Loucy (cell line): ENCODE measurements around the gene HACL1.

Experiments
- H2AFZ ChIP-seq: fragments of 200-600 bp; sonication (generic); 2 replicates; pipeline ENCODE4 v1.6.0; 2016; ENCODE audit warnings: antibody characterized with exemption, mild to moderate bottlenecking, low read length, moderate library complexity
- H3F3A ChIP-seq: fragments of 200-600 bp; 2 replicates; pipeline ENCODE4 v1.6.0; 2016; ENCODE audit warnings: antibody characterized with exemption, low read depth, mild to moderate bottlenecking
- H3K27me3 ChIP-seq: fragments of 200-600 bp; sonication (generic); 2 replicates; pipeline ENCODE4 v1.6.1; 2014; ENCODE audit warnings: low read length, mild to moderate bottlenecking; ENCODE audit not compliant: insufficient read depth, poor library complexity, severe bottlenecking
- H3K36me3 ChIP-seq: fragments of 200-600 bp; sonication (generic); 2 replicates; pipeline ENCODE4 v1.6.1; 2016; ENCODE audit warnings: low read length; ENCODE audit not compliant: insufficient read depth
- H3K4me1 ChIP-seq: fragments of 200-600 bp; sonication (generic); 2 replicates; pipeline ENCODE4 v1.5.1; 2014; ENCODE audit warnings: low read length, mild to moderate bottlenecking; ENCODE audit not compliant: insufficient read depth, poor library complexity, severe bottlenecking
- H3K4me2 ChIP-seq: fragments of 200-600 bp; sonication (generic); 2 replicates; pipeline ENCODE4 v1.6.0; 2014; ENCODE audit warnings: antibody characterized with exemption, low read length, low read depth, mild to moderate bottlenecking; ENCODE audit not compliant: poor library complexity, severe bottlenecking
- H3K4me3 ChIP-seq: fragments of 200-600 bp; sonication (generic); 2 replicates; pipeline ENCODE4 v1.5.1; 2014; ENCODE audit warnings: low read length, mild to moderate bottlenecking, mixed read lengths; ENCODE audit not compliant: poor library complexity, severe bottlenecking
- H3K79me2 ChIP-seq: fragments of 200-600 bp; sonication (generic); 2 replicates; pipeline ENCODE4 v1.6.1; 2014; ENCODE audit warnings: low read length; ENCODE audit not compliant: insufficient read depth
- H3K9ac ChIP-seq: fragments of 200-600 bp; sonication (generic); 2 replicates; pipeline ENCODE4 v1.6.0; 2014; ENCODE audit warnings: mild to moderate bottlenecking, low read depth, low read length, moderate library complexity; ENCODE audit not compliant: poor library complexity, severe bottlenecking
- H3K9me2 ChIP-seq: fragments of 200-600 bp; sonication (generic); replicated peaks from 2 replicates; pipeline ENCODE4 v1.6.1; 2016; ENCODE audit warnings: low read depth, low read length, mixed read lengths
- H3K9me3 ChIP-seq: fragments of 200-600 bp; sonication (generic); 2 replicates; pipeline ENCODE4 v1.6.1; 2014; ENCODE audit warnings: mild to moderate bottlenecking, antibody characterized with exemption, low read length, low read depth; ENCODE audit not compliant: insufficient read depth
- H4K20me1 ChIP-seq: fragments of 200-600 bp; sonication (generic); 2 replicates; pipeline ENCODE4 v1.6.0; 2014; ENCODE audit warnings: antibody characterized with exemption, low read length, mild to moderate bottlenecking; ENCODE audit not compliant: insufficient read depth, poor library complexity, severe bottlenecking
- CTCF ChIP-seq: fragments of 200-600 bp; sonication (generic); conservative IDR thresholded peaks from 2 replicates; pipeline ENCODE4 v1.5.1; 2014; ENCODE audit warnings: mild to moderate bottlenecking, antibody characterized with exemption, low read length
- EZH2phosphoT487 ChIP-seq: fragments of 200-600 bp; IDR thresholded peaks from 2 replicates; pipeline ENCODE4 v1.6.1; 2018; ENCODE audit warnings: antibody characterized with exemption, mild to moderate bottlenecking, moderate library complexity, borderline replicate concordance

The HACL1 gene

DNA sequence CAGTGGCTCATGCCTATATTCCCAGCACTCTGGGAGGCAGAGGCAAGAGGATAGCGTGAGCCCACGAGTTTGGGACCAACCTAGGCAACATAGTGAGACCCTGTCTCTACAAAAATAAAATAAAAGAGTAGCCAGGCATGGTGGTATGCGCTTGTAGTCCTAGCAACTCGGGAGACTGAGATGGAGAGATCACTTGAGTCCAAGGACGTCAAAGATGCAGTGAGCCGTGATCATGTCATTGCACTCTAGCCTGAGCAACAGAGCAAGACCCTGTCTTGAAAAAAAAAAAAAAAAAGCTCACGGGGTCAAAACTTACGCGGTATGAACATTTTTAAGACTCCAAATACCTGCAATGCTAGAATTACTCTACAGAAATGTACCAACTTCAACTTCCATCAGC, 42.8 kb downstream of the HACL1 start:
- Histone ChIP-seq H4K20me1 (no peaks in the 10 kb centered on the region), H3K9ac (no peak overlapping the region), H3K36me3 (peaks cover 28% of the 10 kb centered on the region; the same call in 1 of the 2 replicates), H2AFZ (no peak overlapping the region), H3F3A (no peaks in the 10 kb centered on the region), H3K27me3 (no peaks in the 10 kb centered on the region), H3K4me2 (no peak overlapping the region), H3K4me1 (peaks cover 3% of the 10 kb centered on the region), H3K9me2 (no peaks in the 10 kb centered on the region), H3K79me2 (no peaks in the 10 kb centered on the region), H3K4me3 (no peak overlapping the region), H3K9me3 (no peaks in the 10 kb centered on the region)
- no peak for TF ChIP-seq CTCF
- no peak for TF ChIP-seq EZH2phosphoT487

- no peaks in the 10 kb centered on the region for H3K27me3 ChIP-seq
- H3K4me2 ChIP-seq, result peak overlapping the region; percentile 46
- H3K9ac ChIP-seq, result no peak overlapping the region
- H3K79me2 ChIP-seq, result no peaks in the 10 kb centered on the region
- peaks cover 18% of the 10 kb centered on the region; the same call in 1 of the 2 replicates for H3K36me3 ChIP-seq
- H3K4me3 ChIP-seq, result no peak overlapping the region
- peak overlapping the region; percentile 77; the same call in 1 of the 2 replicates for H2AFZ ChIP-seq
- H3F3A ChIP-seq, result no peaks in the 10 kb centered on the region
- no peaks in the 10 kb centered on the region for H3K9me3 ChIP-seq
- H3K4me1 ChIP-seq, result peaks cover 3% of the 10 kb centered on the region
- H4K20me1 ChIP-seq, result no peaks in the 10 kb centered on the region
- no peaks in the 10 kb centered on the region for H3K9me2 ChIP-seq
- no peak for TF ChIP-seq EZH2phosphoT487
- TF ChIP-seq CTCF, result peak; percentile 80
These were observed 43.8 kb downstream of the HACL1 start for GRCh38 chr3:15557511-15557946.

GRCh38 chr3:15556512-15556911, 44.9 kb downstream of the HACL1 start:
- no peaks in the 10 kb centered on the region for H3K79me2 ChIP-seq
- no peaks in the 10 kb centered on the region for H3K27me3 ChIP-seq
- H3K9me2 ChIP-seq, result no peaks in the 10 kb centered on the region
- H3K9me3 ChIP-seq, result no peaks in the 10 kb centered on the region
- H4K20me1 ChIP-seq, result no peaks in the 10 kb centered on the region
- TF ChIP-seq EZH2phosphoT487, result no peak
- TF ChIP-seq CTCF, result no peak
- peaks cover 15% of the 10 kb centered on the region; the same call in 1 of the 2 replicates for H3K36me3 ChIP-seq
- H3F3A ChIP-seq, result no peaks in the 10 kb centered on the region
- H3K9ac ChIP-seq, result no peak overlapping the region
- H3K4me3 ChIP-seq, result no peak overlapping the region
- H2AFZ ChIP-seq, result no peak overlapping the region
- H3K4me2 ChIP-seq, result no peak overlapping the region
- peaks cover 3% of the 10 kb centered on the region for H3K4me1 ChIP-seq
